Measurements from ENCODE around the gene PEAK3. TPM values are rescaled to one million over a fixed set of nuclear protein-coding genes. Genes with fewer than 3 reads are reported as not detected.

PEAK3 gene
- total and polyA plus RNA-seq, 9 of the 15 experiments (the other 6 are each of a cell fraction or from before 2014, with no cell fraction given) = 0.07 to 0.40 TPM; not detected in 7

DNA sequence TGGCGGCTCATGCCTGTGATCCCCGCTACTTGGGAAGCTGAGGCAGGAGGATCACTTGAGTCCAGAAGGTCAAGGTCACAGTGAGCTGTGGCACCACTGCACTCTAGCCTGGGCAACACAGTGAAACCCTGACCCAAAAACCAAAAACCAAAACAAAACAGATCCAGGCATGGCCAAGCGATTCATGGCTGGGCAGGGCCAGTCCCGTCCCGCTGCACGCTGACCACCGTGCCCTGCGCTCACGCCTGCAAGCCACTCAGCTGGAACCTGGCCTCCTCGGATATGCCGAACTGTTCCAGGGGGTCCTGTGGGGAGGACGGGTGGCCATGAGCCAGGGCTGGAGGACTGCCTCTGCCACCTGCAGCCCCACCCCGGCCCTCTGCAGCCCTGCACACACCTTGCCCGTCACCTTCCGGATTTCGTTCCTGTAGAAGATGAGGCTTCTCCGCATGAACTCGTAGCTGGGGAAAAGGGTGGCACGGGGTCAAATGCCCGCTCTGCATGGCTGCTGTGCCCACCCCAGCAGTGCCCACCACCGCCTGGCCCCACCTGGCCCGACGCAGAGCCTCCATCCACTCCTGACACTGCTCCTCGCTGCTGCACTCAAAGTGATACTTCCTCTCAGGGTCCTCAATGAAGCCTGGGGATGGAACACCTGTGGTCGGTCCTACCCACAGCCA is 48.2 kb downstream of the PEAK3 start:
- Histone ChIP-seq H3K27me3 (ENCODE audit: control insufficient read depth in 2 of 2, insufficient read depth in 2 of 2, low read length in 2 of 2) (no peaks in the 10 kb centered on the region), H3K9me1 (ENCODE audit: control insufficient read depth, insufficient read depth, low read length) (no peaks in the 10 kb centered on the region), H3K36me3 (ENCODE audit: control insufficient read depth, insufficient read depth, low read length) (peaks cover 69% of the 10 kb centered on the region; the same call in 2 of the 3 replicates), H3K27ac (ENCODE audit: extremely low read depth, low read depth, low read length) (peak overlapping the region; percentile 19; the same call in 2 of the 3 replicates), H3K4me1 (replicated peaks in 1 of 2; ENCODE audit: control insufficient read depth in 2 of 2, insufficient read depth in 2 of 2, low read length in 2 of 2) (peaks cover 13 to 81% of the 10 kb centered on the region in 2 experiments; a peak in 4 of 5 replicates), H3K79me2 (ENCODE audit: control insufficient read depth, insufficient read depth, low read length) (peaks cover 60% of the 10 kb centered on the region), H2AFZ (ENCODE audit: low read depth, low read length) (no peak overlapping the region), H3K9ac (ENCODE audit: insufficient read depth in 1 of 2, low read depth in 2 of 2, low read length in 2 of 2) (peak overlapping the region in 1 of 2 experiments; percentile 75; a peak in 2 of 4 replicates), H3K4me3 (no peak overlapping the region), H4K20me1 (replicated peaks; ENCODE audit: control insufficient read depth, insufficient read depth, low read length) (peaks cover 25% of the 10 kb centered on the region), H3K9me3 (replicated peaks; ENCODE audit: control insufficient read depth, insufficient read depth, low read depth, low read length) (no peaks in the 10 kb centered on the region), H3K4me2 (ENCODE audit: insufficient read depth, low read length) (no peak overlapping the region)
- in situ Hi-C loops (cut with MboI) (loop anchor here (10.0 kb wide), 1 partner anchor 81 kb away; no protein-coding TSS in a partner anchor), intact Hi-C loops (cut with micrococcal nuclease) (loop anchor here (1.0 kb wide), 1 partner anchor 77 kb away; no protein-coding TSS in a partner anchor)
- POLR2A ChIA-PET = interaction anchor here (0.6 to 1.5 kb wide), 4 partner anchors 20 to 328 kb away, joined by 3 to 4 read pairs (median 4); partner anchors contain the start of gene AP3D1
- ATAC-seq (no peak), DNase-seq (ENCODE audit: extremely low read depth in 1 of 4, low spot score in 3 of 4) (no peak), FAIRE-seq (no peak)
- no TSS peak for BruUV-seq (replicated peaks)
- CTCF ChIA-PET (ENCODE audit: low intra/inter-chr PET ratio) = no interaction called here
- TF ChIP-seq, protein P1, sequence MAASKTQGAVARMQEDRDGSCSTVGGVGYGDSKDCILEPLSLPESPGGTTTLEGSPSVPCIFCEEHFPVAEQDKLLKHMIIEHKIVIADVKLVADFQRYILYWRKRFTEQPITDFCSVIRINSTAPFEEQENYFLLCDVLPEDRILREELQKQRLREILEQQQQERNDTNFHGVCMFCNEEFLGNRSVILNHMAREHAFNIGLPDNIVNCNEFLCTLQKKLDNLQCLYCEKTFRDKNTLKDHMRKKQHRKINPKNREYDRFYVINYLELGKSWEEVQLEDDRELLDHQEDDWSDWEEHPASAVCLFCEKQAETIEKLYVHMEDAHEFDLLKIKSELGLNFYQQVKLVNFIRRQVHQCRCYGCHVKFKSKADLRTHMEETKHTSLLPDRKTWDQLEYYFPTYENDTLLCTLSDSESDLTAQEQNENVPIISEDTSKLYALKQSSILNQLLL (CRISPR knock-in tag; IDR thresholded peaks at IDR 0.05; ENCODE audit: borderline replicate concordance) = no peak
- TF ChIP-seq RBM22 (IDR thresholded peaks at IDR 0.05; ENCODE audit: low read depth, low read length, poor library complexity, severe bottlenecking) (peak; percentile 63), KDM1A (IDR thresholded peaks at IDR 0.05) (no peak), ZNF41 (CRISPR knock-in tag; conservative IDR thresholded peaks at IDR 0.05) (no peak), SP1 (CRISPR knock-in tag; IDR thresholded peaks at IDR 0.05) (no peak), BCOR (IDR thresholded peaks at IDR 0.05) (no peak), NELFE (IDR thresholded peaks at IDR 0.05; ENCODE audit: insufficient read depth, insufficient read length) (no peak), CREM (IDR thresholded peaks at IDR 0.05; ENCODE audit: low read depth) (no peak), ESRRB (CRISPR knock-in tag; IDR thresholded peaks at IDR 0.05; ENCODE audit: borderline replicate concordance) (no peak), ZNF77 (CRISPR knock-in tag; IDR thresholded peaks at IDR 0.05) (no peak), POLR2G (IDR thresholded peaks at IDR 0.05; ENCODE audit: low read depth, low read length) (peak; percentile 77), PHB2 (IDR thresholded peaks at IDR 0.05; ENCODE audit: low read depth) (no peak), NUFIP1 (IDR thresholded peaks at IDR 0.05; ENCODE audit: partially characterized antibody) (no peak)
- TF ChIP-seq, protein P2, sequence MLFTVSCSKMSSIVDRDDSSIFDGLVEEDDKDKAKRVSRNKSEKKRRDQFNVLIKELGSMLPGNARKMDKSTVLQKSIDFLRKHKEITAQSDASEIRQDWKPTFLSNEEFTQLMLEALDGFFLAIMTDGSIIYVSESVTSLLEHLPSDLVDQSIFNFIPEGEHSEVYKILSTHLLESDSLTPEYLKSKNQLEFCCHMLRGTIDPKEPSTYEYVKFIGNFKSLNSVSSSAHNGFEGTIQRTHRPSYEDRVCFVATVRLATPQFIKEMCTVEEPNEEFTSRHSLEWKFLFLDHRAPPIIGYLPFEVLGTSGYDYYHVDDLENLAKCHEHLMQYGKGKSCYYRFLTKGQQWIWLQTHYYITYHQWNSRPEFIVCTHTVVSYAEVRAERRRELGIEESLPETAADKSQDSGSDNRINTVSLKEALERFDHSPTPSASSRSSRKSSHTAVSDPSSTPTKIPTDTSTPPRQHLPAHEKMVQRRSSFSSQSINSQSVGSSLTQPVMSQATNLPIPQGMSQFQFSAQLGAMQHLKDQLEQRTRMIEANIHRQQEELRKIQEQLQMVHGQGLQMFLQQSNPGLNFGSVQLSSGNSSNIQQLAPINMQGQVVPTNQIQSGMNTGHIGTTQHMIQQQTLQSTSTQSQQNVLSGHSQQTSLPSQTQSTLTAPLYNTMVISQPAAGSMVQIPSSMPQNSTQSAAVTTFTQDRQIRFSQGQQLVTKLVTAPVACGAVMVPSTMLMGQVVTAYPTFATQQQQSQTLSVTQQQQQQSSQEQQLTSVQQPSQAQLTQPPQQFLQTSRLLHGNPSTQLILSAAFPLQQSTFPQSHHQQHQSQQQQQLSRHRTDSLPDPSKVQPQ (CRISPR knock-in tag; IDR thresholded peaks at IDR 0.05; ENCODE audit: borderline replicate concordance) = no peak
- TF ChIP-seq, protein P3, sequence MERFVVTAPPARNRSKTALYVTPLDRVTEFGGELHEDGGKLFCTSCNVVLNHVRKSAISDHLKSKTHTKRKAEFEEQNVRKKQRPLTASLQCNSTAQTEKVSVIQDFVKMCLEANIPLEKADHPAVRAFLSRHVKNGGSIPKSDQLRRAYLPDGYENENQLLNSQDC (CRISPR knock-in tag; IDR thresholded peaks at IDR 0.05) = no peak
- 97% methylated on average over 15 of the region's 25 CpGs for WGBS (ENCODE audit: insufficient coverage, low coverage, missing lambda C conversion rate)
